CD14-positive monocyte (primary cell): ENCODE data around the gene FITM2. TPM values are rescaled to one million over a fixed set of nuclear protein-coding genes. Genes with fewer than 3 reads are reported as not detected.

Source experiments
- DNase-seq, 3 donors: peaks; one replicate each; pipeline ENCODE4 v3.0.0-alpha.2; 2011 to 2022
- H2AFZ ChIP-seq: 2 replicates; pipeline ENCODE4 v1.6.0; 2012; ENCODE audit warnings: mild to moderate bottlenecking, low read depth, low read length, inconsistent platforms; ENCODE audit not compliant: insufficient read depth, poor library complexity, severe bottlenecking
- H3K27ac ChIP-seq, 2 donors: 1 replicate in 1 of 2; 2 replicates in 1 of 2; pipeline ENCODE4 v1.5.1; 2012 to 2013; ENCODE audit warnings: low read length in 2 of 2, control low read depth in 1 of 2, inconsistent platforms in 1 of 2, low read depth in 1 of 2, mild to moderate bottlenecking in 1 of 2
- H3K27me3 ChIP-seq, 2 donors: one replicate each; pipeline versions ENCODE4 v1.6.0 to v1.6.1; 2011 to 2013; ENCODE audit warnings: low read length in 2 of 2; ENCODE audit not compliant: control insufficient read depth in 2 of 2, insufficient read depth in 2 of 2
- H3K36me3 ChIP-seq, 2 donors: replicated peaks in 1 of 2; 1 replicate in 1 of 2; 2 replicates in 1 of 2; pipeline versions ENCODE4 v1.5.1 to v1.6.1; 2012 to 2013; ENCODE audit warnings: low read length in 2 of 2, control low read depth in 1 of 2, inconsistent platforms in 1 of 2, mild to moderate bottlenecking in 1 of 2; ENCODE audit not compliant: insufficient read depth in 2 of 2, control insufficient read depth in 1 of 2
- H3K4me1 ChIP-seq, 2 donors: 1 replicate in 1 of 2; 2 replicates in 1 of 2; pipeline versions ENCODE4 v1.5.1 to v1.6.1; 2012 to 2013; ENCODE audit warnings: low read length in 2 of 2, control low read depth in 1 of 2, inconsistent platforms in 1 of 2, mild to moderate bottlenecking in 1 of 2, moderate library complexity in 1 of 2; ENCODE audit not compliant: insufficient read depth in 2 of 2, control insufficient read depth in 1 of 2
- H3K4me2 ChIP-seq: replicated peaks from 2 replicates; pipeline ENCODE3; 2012; ENCODE audit warnings: low read length, moderate library complexity, mild to moderate bottlenecking; ENCODE audit not compliant: poor library complexity, severe bottlenecking; ENCODE audit errors: extremely low read depth
- H3K4me3 ChIP-seq, 3 experiments: fragments of 200-600 bp in 1 of 3; sonication (generic) in 1 of 3; replicated peaks in 1 of 3; 1 replicate in 2 of 3; 2 replicates in 1 of 3; pipeline ENCODE4 v1.5.1; 2011 to 2013; ENCODE audit warnings: low read length in 3 of 3, mild to moderate bottlenecking in 3 of 3, control low read depth in 2 of 3, low read depth in 2 of 3, inconsistent platforms in 1 of 3, moderate library complexity in 1 of 3
- H3K79me2 ChIP-seq: 2 replicates; pipeline ENCODE4 v1.6.0; 2012; ENCODE audit warnings: mild to moderate bottlenecking, control low read depth, inconsistent platforms, low read length, moderate library complexity; ENCODE audit not compliant: insufficient read depth
- H3K9ac ChIP-seq: 2 replicates; pipeline ENCODE4 v1.6.0; 2017; ENCODE audit warnings: low read length, mild to moderate bottlenecking; ENCODE audit not compliant: insufficient read depth, poor library complexity, severe bottlenecking
- H3K9me3 ChIP-seq, 2 donors: replicated peaks in 1 of 2; 1 replicate in 1 of 2; 2 replicates in 1 of 2; pipeline versions ENCODE4 v1.5.1 to v1.6.1; 2012 to 2013; ENCODE audit warnings: low read length in 2 of 2, control low read depth in 1 of 2; ENCODE audit not compliant: control insufficient read depth in 1 of 2, insufficient read depth in 1 of 2
- H4K20me1 ChIP-seq: 2 replicates; pipeline ENCODE4 v1.6.0; 2012; ENCODE audit warnings: mild to moderate bottlenecking, low read length, control low read depth, moderate library complexity; ENCODE audit not compliant: insufficient read depth
- H3K27ac Mint-ChIP-seq, 7 donors: one replicate each; pipeline ENCODE4 v1.8.0; 2020; ENCODE audit warnings: mild to moderate bottlenecking in 7 of 7, mixed read lengths in 7 of 7, moderate library complexity in 6 of 7, inconsistent platforms in 2 of 7
- H3K27me3 Mint-ChIP-seq, 3 donors: one replicate each; pipeline ENCODE4 v1.8.0; 2021 to 2022; ENCODE audit warnings: low read depth in 3 of 3, mild to moderate bottlenecking in 3 of 3, mixed read lengths in 3 of 3, moderate library complexity in 3 of 3, inconsistent platforms in 1 of 3
- H3K36me3 Mint-ChIP-seq, 2 donors: one replicate each; pipeline ENCODE4 v1.8.0; 2020; ENCODE audit warnings: mixed read lengths in 2 of 2, inconsistent platforms in 1 of 2, mild to moderate bottlenecking in 1 of 2
- H3K4me1 Mint-ChIP-seq: one replicate; pipeline ENCODE4 v1.8.0; 2020; ENCODE audit warnings: mild to moderate bottlenecking, mixed read lengths
- H3K4me3 Mint-ChIP-seq, 2 donors: one replicate each; pipeline ENCODE4 v1.8.0; 2020; ENCODE audit warnings: mild to moderate bottlenecking in 2 of 2, mixed read lengths in 2 of 2, moderate library complexity in 1 of 2
- H3K9me3 Mint-ChIP-seq, 7 donors: one replicate each; pipeline ENCODE4 v1.8.0; 2020 to 2022; ENCODE audit warnings: mixed read lengths in 7 of 7, mild to moderate bottlenecking in 6 of 7, moderate library complexity in 6 of 7, inconsistent platforms in 2 of 7
- WGBS: methylation state at CpG from one replicate; pipeline ENCODE4 v1.1.5; 2013; ENCODE audit warnings: missing lambda C conversion rate; ENCODE audit not compliant: insufficient coverage; 5-methylcytosine and 5-hydroxymethylcytosine counted together
- intact Hi-C, 2 donors: fragments of 100-400 bp; cut with micrococcal nuclease; formaldehyde crosslinking; loops; one replicate each; pipeline versions ENCODE4 v1.15.0 to v1.15.1; 2023
- polyA plus RNA-seq, 3 donors: library from polyadenylated mRNA; depleted of rRNA in 1 of 3; unstranded in 2 of 3; stranded (reverse) in 1 of 3; fragments of 300-500 nt in 2 of 3; fragments of >200 nt in 1 of 3; fragmentation: Illumina TruSeq in 2 of 3; gene quantifications; 1 replicate in 2 of 3; 2 replicates in 1 of 3; pipeline ENCODE4 v1.2.3, GENCODE V29; 2012 to 2021
- TF ChIP-seq, protein P1 (sequence below): fragments of 200-600 bp; IDR thresholded peaks from one replicate; pipeline ENCODE4 v1.8.0; 2022; ENCODE audit warnings: antibody characterized with exemption, mild to moderate bottlenecking

FITM2 gene
- polyA plus RNA-seq, 3 donors = 0.32 to 2.2 (median 0.69) TPM

- Histone ChIP-seq H3K79me2 (no peaks in the 10 kb centered on the region), H3K4me1 (no peaks in the 10 kb centered on the region), H3K27ac (no peak overlapping the region), H3K9ac (no peak overlapping the region), H3K4me2 (no peak overlapping the region), H3K4me3 (no peak overlapping the region), H4K20me1 (no peaks in the 10 kb centered on the region), H3K9me3 (no peaks in the 10 kb centered on the region), H3K36me3 (no peaks in the 10 kb centered on the region), H3K27me3 (no peaks in the 10 kb centered on the region), H2AFZ (no peak overlapping the region)
- H3K4me3 Mint-ChIP-seq = no peak overlapping the region
- no peak for DNase-seq
- no peaks in the 10 kb centered on the region for H3K9me3 Mint-ChIP-seq
- intact Hi-C loops = no loop called here
- H3K27me3 Mint-ChIP-seq = peaks cover 0 to 1% (median 0%) of the 10 kb centered on the region in 3 donors
- H3K27ac Mint-ChIP-seq = no peak overlapping the region
- H3K36me3 Mint-ChIP-seq = no peaks in the 10 kb centered on the region
- TF ChIP-seq, protein P1, sequence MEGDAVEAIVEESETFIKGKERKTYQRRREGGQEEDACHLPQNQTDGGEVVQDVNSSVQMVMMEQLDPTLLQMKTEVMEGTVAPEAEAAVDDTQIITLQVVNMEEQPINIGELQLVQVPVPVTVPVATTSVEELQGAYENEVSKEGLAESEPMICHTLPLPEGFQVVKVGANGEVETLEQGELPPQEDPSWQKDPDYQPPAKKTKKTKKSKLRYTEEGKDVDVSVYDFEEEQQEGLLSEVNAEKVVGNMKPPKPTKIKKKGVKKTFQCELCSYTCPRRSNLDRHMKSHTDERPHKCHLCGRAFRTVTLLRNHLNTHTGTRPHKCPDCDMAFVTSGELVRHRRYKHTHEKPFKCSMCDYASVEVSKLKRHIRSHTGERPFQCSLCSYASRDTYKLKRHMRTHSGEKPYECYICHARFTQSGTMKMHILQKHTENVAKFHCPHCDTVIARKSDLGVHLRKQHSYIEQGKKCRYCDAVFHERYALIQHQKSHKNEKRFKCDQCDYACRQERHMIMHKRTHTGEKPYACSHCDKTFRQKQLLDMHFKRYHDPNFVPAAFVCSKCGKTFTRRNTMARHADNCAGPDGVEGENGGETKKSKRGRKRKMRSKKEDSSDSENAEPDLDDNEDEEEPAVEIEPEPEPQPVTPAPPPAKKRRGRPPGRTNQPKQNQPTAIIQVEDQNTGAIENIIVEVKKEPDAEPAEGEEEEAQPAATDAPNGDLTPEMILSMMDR = no peak
- no peaks in the 10 kb centered on the region for H3K4me1 Mint-ChIP-seq
- WGBS = 92% methylated on average over 2 of the region's 5 CpGs
Observed at GRCh38 chr20:44268802-44269201, 42.2 kb downstream of the FITM2 start.

- no peaks in the 10 kb centered on the region for H3K9me3 Mint-ChIP-seq
- WGBS = 57% methylated on average over 2 of the region's 5 CpGs
Observed at GRCh38 chr20:44264287-44264686, 46.7 kb downstream of the FITM2 start.

More at GRCh38 chr20:44264287-44264686, 46.7 kb downstream of the FITM2 start:
- Histone ChIP-seq H3K9ac (no peak overlapping the region), H2AFZ (no peak overlapping the region), H4K20me1 (no peaks in the 10 kb centered on the region), H3K79me2 (no peaks in the 10 kb centered on the region), H3K4me2 (no peak overlapping the region), H3K4me1 (no peaks in the 10 kb centered on the region), H3K9me3 (no peaks in the 10 kb centered on the region), H3K4me3 (no peak overlapping the region), H3K36me3 (no peaks in the 10 kb centered on the region), H3K27ac (no peak overlapping the region), H3K27me3 (no peaks in the 10 kb centered on the region)
- Mint-ChIP-seq H3K4me3 (no peak overlapping the region), H3K27ac (no peak overlapping the region), H3K27me3 (peaks cover 1 to 6% (median 2%) of the 10 kb centered on the region in 3 donors), H3K36me3 (no peaks in the 10 kb centered on the region), H3K4me1 (no peaks in the 10 kb centered on the region)
- TF ChIP-seq, protein P1 = no peak
- no peak for DNase-seq
- intact Hi-C loops = no loop called here
